HepG2 (cell line): ENCODE results near the gene ZNF511. TPM values are rescaled to one million over a fixed set of nuclear protein-coding genes. Genes with fewer than 3 reads are reported as not detected.
A peak's percentile ranks its signal among the peaks of the same experiment; 100 is the strongest.

Experiments
- ATAC-seq: fragments of 200-7000 bp; cut with Tn5 transposase; 3 replicates; pipeline ENCODE4 v1.9.1; 2020; ENCODE audit warnings: mild to moderate bottlenecking, moderate library complexity
- BruUV-seq: library from RNA; stranded (reverse); fragments of 400-500 nt; replicated peaks from 2 replicates; lab custom pipeline; 2021; lab: Mats Ljungman, UMichigan
- CTCF ChIA-PET: fragments of 300-600 bp; formaldehyde crosslinking; extraction: SDS; loops from one replicate; lab custom pipeline; 2021; ENCODE audit warnings: low total read pairs, inconsistent platforms, low intra/inter-chr PET ratio; lab: Yijun Ruan, JAX
- POLR2A ChIA-PET: fragments of 350-600 bp; sonication (Branson Sonifier 250); formaldehyde crosslinking; loops from one replicate; lab custom pipeline; 2020; ENCODE audit warnings: antibody characterized with exemption, inconsistent platforms; lab: Yijun Ruan, JAX
- DNase-seq: peaks from one replicate; pipeline ENCODE4 v3.0.0-alpha.2; 2015; ENCODE audit warnings: low spot score
- FAIRE-seq: peaks from 3 replicates; lab custom pipeline; 2011; peaks lifted over from hg19 to GRCh38; lab: Jason Lieb, UNC
- H2AFZ ChIP-seq: one replicate; pipeline ENCODE4 v1.6.1; 2011; ENCODE audit warnings: low read length, inconsistent platforms
- H3K27ac ChIP-seq: fragments of 300-600 bp; 3 replicates; pipeline ENCODE4 v1.8.0; 2011; ENCODE audit warnings: mixed run types, mild to moderate bottlenecking, mixed read lengths, low read length, inconsistent platforms; ENCODE audit not compliant: insufficient read depth; ENCODE audit errors: extremely low read length
- H3K27me3 ChIP-seq, 2 experiments: fragments of 200-600 bp in 1 of 2; 2 replicates in 1 of 2; 3 replicates in 1 of 2; pipeline versions ENCODE4 v1.6.0 to v1.8.0; 2011; ENCODE audit warnings: low read length in 2 of 2, mild to moderate bottlenecking in 2 of 2, moderate library complexity in 2 of 2, inconsistent platforms in 1 of 2; ENCODE audit not compliant: insufficient read depth in 2 of 2, control insufficient read depth in 1 of 2
- H3K36me3 ChIP-seq, 2 experiments: fragments of 200-600 bp in 1 of 2; replicated peaks in 1 of 2; 2 replicates in 1 of 2; 3 replicates in 1 of 2; pipeline versions ENCODE4 v1.5.1 to v1.8.0; 2011; ENCODE audit warnings: low read length in 2 of 2, inconsistent platforms in 1 of 2; ENCODE audit not compliant: insufficient read depth in 2 of 2, control insufficient read depth in 1 of 2
- H3K4me1 ChIP-seq: 2 replicates; pipeline ENCODE4 v1.5.1; 2012; ENCODE audit warnings: low read length, inconsistent platforms; ENCODE audit not compliant: insufficient read depth
- H3K4me2 ChIP-seq: 2 replicates; pipeline ENCODE4 v1.6.0; 2011; ENCODE audit warnings: low read depth, low read length, inconsistent platforms
- H3K4me3 ChIP-seq, 3 experiments: fragments of 200-600 bp in 1 of 3; sonication (generic), shearing (Covaris generic) in 1 of 3; replicated peaks in 1 of 3; 2 replicates each; pipeline ENCODE4 v1.5.1; 2011 to 2016; ENCODE audit warnings: low read length in 3 of 3, inconsistent platforms in 2 of 3, low read depth in 2 of 3, mild to moderate bottlenecking in 2 of 3, control low read depth in 1 of 3, mixed read lengths in 1 of 3; ENCODE audit not compliant: insufficient read depth in 1 of 3
- H3K79me2 ChIP-seq: one replicate; pipeline ENCODE4 v1.6.1; 2011; ENCODE audit warnings: low read length, inconsistent platforms; ENCODE audit not compliant: insufficient read depth
- H3K9ac ChIP-seq: 2 replicates; pipeline ENCODE4 v1.6.0; 2011; ENCODE audit warnings: mild to moderate bottlenecking, low read depth, low read length, inconsistent platforms; ENCODE audit not compliant: insufficient read depth
- H3K9me3 ChIP-seq: 2 replicates; pipeline ENCODE4 v1.5.1; 2012; ENCODE audit warnings: mild to moderate bottlenecking, low read length
- H4K20me1 ChIP-seq: 2 replicates; pipeline ENCODE4 v1.6.0; 2011; ENCODE audit warnings: inconsistent platforms, mild to moderate bottlenecking, low read length, moderate library complexity; ENCODE audit not compliant: insufficient read depth
- MEIS1 ChIP-seq: sonication (generic); formaldehyde crosslinking; IDR thresholded peaks from 2 replicates; pipeline ENCODE4 v1.9.0; 2021; ENCODE audit warnings: mild to moderate bottlenecking, missing genetic modification reagents, moderate library complexity, borderline replicate concordance
- NFIB ChIP-seq: sonication (generic); formaldehyde crosslinking; IDR thresholded peaks from 2 replicates; pipeline ENCODE4 v1.9.0; 2021; ENCODE audit warnings: missing genetic modification reagents, mild to moderate bottlenecking, borderline replicate concordance
- NFKB2 ChIP-seq: sonication (generic); formaldehyde crosslinking; IDR thresholded peaks from 2 replicates; pipeline ENCODE4 v1.4.0; 2020; ENCODE audit warnings: missing genetic modification reagents, borderline replicate concordance
- TAF1 ChIP-seq: sonication (generic); formaldehyde crosslinking; IDR thresholded peaks from 2 replicates; pipeline ENCODE4 v1.4.0; 2020; ENCODE audit warnings: missing genetic modification reagents
- THAP7 ChIP-seq: sonication (generic); formaldehyde crosslinking; IDR thresholded peaks from 2 replicates; pipeline ENCODE4 v1.8.1; 2023; ENCODE audit warnings: mild to moderate bottlenecking, missing genetic modification reagents
- ZMAT3 ChIP-seq: sonication (generic); formaldehyde crosslinking; conservative IDR thresholded peaks from 2 replicates; pipeline ENCODE4 v1.7.0; 2021; ENCODE audit warnings: missing genetic modification reagents
- ZNF800 ChIP-seq: sonication (generic); formaldehyde crosslinking; IDR thresholded peaks from 2 replicates; pipeline ENCODE4 v1.4.0; 2020; ENCODE audit warnings: missing genetic modification reagents
- ZUFSP ChIP-seq: sonication (generic); formaldehyde crosslinking; IDR thresholded peaks from 2 replicates; pipeline ENCODE4 v1.9.0; 2021; ENCODE audit warnings: missing genetic modification reagents, mild to moderate bottlenecking, borderline replicate concordance
- WGBS: methylation state at CpG from one replicate; pipeline ENCODE4 v1.1.6; 2017; ENCODE audit warnings: low lambda C conversion rate; 5-methylcytosine and 5-hydroxymethylcytosine counted together
- in situ Hi-C: cut with HindIII; loops from 2 replicates; pipeline ENCODE4 v1.10.0; 2017; ENCODE audit warnings: low pct_unique_long_range_greater_than_20kb; ENCODE audit not compliant: extremely low pct_ligation_motif_present
- intact Hi-C: fragments of 100-400 bp; cut with micrococcal nuclease; formaldehyde crosslinking; loops from one replicate; pipeline ENCODE4 v1.10.0; 2022; ENCODE audit not compliant: unreplicated experiment
- polyA plus RNA-seq, 8 experiments: library from polyadenylated mRNA; depleted of rRNA in 3 of 8; stranded (reverse) in 7 of 8; unstranded in 1 of 8; fragments of >200 nt; fragmentation: Illumina TruSeq in 4 of 8; extraction: Trizol in 4 of 8; gene quantifications; 2 replicates each; pipeline versions ENCODE4 v1.2.1 to v1.2.3, GENCODE V29; 2011 to 2016; ENCODE audit warnings: low read depth in 4 of 8, missing spikeins in 1 of 8, mixed read lengths in 1 of 8; ENCODE audit not compliant: insufficient read depth in 1 of 8
- total RNA-seq, 5 experiments: library from RNA; depleted of rRNA; stranded (reverse); fragments of >200 nt; fragmentation: Illumina TruSeq; extraction: Trizol; gene quantifications; 2 replicates each; pipeline ENCODE4 v1.2.3, GENCODE V29; 2016; ENCODE audit warnings: low read depth in 1 of 5

ZNF511 gene
- total and polyA plus RNA-seq, 2 of the 13 experiments (the other 11 are each of a cell fraction or from before 2014, with no cell fraction given), result 35.6 to 66.4 TPM

- Histone ChIP-seq H3K27me3 (no peaks in the 10 kb centered on the region), H2AFZ (no peak overlapping the region), H3K4me2 (peak overlapping the region; percentile 95), H3K27ac (peak overlapping the region; percentile 86), H3K36me3 (peaks cover 8 to 30% of the 10 kb centered on the region in 2 experiments; a peak in 4 of 5 replicates), H3K9me3 (no peaks in the 10 kb centered on the region), H3K4me1 (peaks cover 38% of the 10 kb centered on the region), H4K20me1 (0 out of 2 replicates have a peak, but pooled peaks cover 5% of the 10 kb centered on the region), H3K79me2 (peaks cover 12% of the 10 kb centered on the region), H3K4me3 (peak overlapping the region; percentile 53 to 81 (median 73)), H3K9ac (peak overlapping the region; percentile 74)
- ChIA-PET POLR2A (interaction anchor here (1.1 to 5.8 kb wide), 10 partner anchors 9 to 35 kb away, joined by 3 to 124 read pairs (median 14); partner anchors contain the start of genes ECHS1, MTG1, PAOX and PRAP1), CTCF (no interaction called here)
- FAIRE-seq (no peak), DNase-seq (no peak), ATAC-seq (peak; percentile 9)
- TF ChIP-seq NFKB2 (CRISPR knock-in tag), result 0 out of 2 replicates have a peak, but pooled peaks have one; percentile 8
- 0 out of 2 replicates have a peak, but pooled peaks have one; percentile 3 for TF ChIP-seq MEIS1 (CRISPR knock-in tag)
- TF ChIP-seq THAP7 (CRISPR knock-in tag), result peak; percentile 53; the same call in 1 of the 2 replicates
- TF ChIP-seq TAF1, result peak; percentile 17; the same call in 1 of the 2 replicates
- TF ChIP-seq NFIB (CRISPR knock-in tag), result no peak
- 0 out of 2 replicates have a peak, but pooled peaks have one; percentile 2 for TF ChIP-seq ZMAT3 (CRISPR knock-in tag)
- 0 out of 2 replicates have a peak, but pooled peaks have one; percentile 0 for TF ChIP-seq ZNF800 (CRISPR knock-in tag)
- TF ChIP-seq ZUFSP (CRISPR knock-in tag), result no peak
- in situ Hi-C loops (no loop called here), intact Hi-C loops (loop anchor here (2.0 kb wide), 1 partner anchor 14 kb away; the partner anchor contains the start of gene ECHS1)
- WGBS, result 3% methylated on average over 7 of the region's 11 CpGs
- no TSS peak for BruUV-seq
Measured at GRCh38 chr10:133358925-133359310, 50.2 kb downstream of the ZNF511 start.
